Measurements from ENCODE around the gene STK10. TPM values are rescaled to one million over a fixed set of nuclear protein-coding genes. Genes with fewer than 3 reads are reported as not detected.

STK10 gene
- polyA plus RNA-seq, 1 of the 3 experiments (the other 2 are of a cell fraction) = 11.0 TPM

GRCh38 chr5:172146748-172147092 lies 41.3 kb downstream of the STK10 start (continued):
- TF ChIP-seq EP300 (IDR thresholded peaks at IDR 0.05; ENCODE audit: borderline replicate concordance in 1 of 2, low read depth in 1 of 2, low read length in 1 of 2) (no peak), RCOR1 (IDR thresholded peaks at IDR 0.05; ENCODE audit: low read length) (no peak), YY1 (IDR thresholded peaks at IDR 0.05; ENCODE audit: low read depth) (no peak)

GRCh38 chr5:172145870-172146747 lies 41.9 kb downstream of the STK10 start:
- TF ChIP-seq SIN3A (IDR thresholded peaks at IDR 0.05; ENCODE audit: borderline replicate concordance, low read depth, low read length) (no peak), REST (IDR thresholded peaks at IDR 0.05; ENCODE audit: low read depth, low read length) (no peak), ELF1 (IDR thresholded peaks at IDR 0.05) (no peak), NRF1 (IDR thresholded peaks at IDR 0.05; ENCODE audit: low read depth, low read length) (no peak), USF2 (IDR thresholded peaks at IDR 0.05; ENCODE audit: borderline replicate concordance, low read depth, low read length) (no peak), RAD21 (IDR thresholded peaks at IDR 0.05; ENCODE audit: low read length) (no peak), FOXM1 (IDR thresholded peaks at IDR 0.05; ENCODE audit: low read depth) (no peak), USF1 (IDR thresholded peaks at IDR 0.05; ENCODE audit: borderline replicate concordance, low read depth) (no peak), CTCF (IDR thresholded peaks at IDR 0.05) (no peak), NFIC (IDR thresholded peaks at IDR 0.05; ENCODE audit: borderline replicate concordance) (no peak), RFX5 (IDR thresholded peaks at IDR 0.05; ENCODE audit: low read length) (no peak), PBX3 (IDR thresholded peaks at IDR 0.05) (no peak), RCOR1 (IDR thresholded peaks at IDR 0.05; ENCODE audit: low read length) (no peak), SMC3 (IDR thresholded peaks at IDR 0.05; ENCODE audit: low read depth, low read length) (no peak), ZBTB33 (IDR thresholded peaks at IDR 0.05; ENCODE audit: borderline replicate concordance, low read depth) (no peak), GABPA (IDR thresholded peaks at IDR 0.05; ENCODE audit: low read depth) (no peak), YY1 (IDR thresholded peaks at IDR 0.05; ENCODE audit: low read depth) (no peak), GATA2 (CRISPR knock-in tag; IDR thresholded peaks at IDR 0.05) (no peak)
- Histone ChIP-seq H4K20me1 (ENCODE audit: insufficient read depth) (peaks cover 14% of the 10 kb centered on the region; the same call in 1 of the 2 replicates), H3K36me3 (replicated peaks in 1 of 2; ENCODE audit: control insufficient read depth in 1 of 2, insufficient read depth in 2 of 2, low read length in 1 of 2) (no peaks in the 10 kb centered on the region), H3K9me2 (no peaks in the 10 kb centered on the region), H3K27me3 (ENCODE audit: insufficient read depth) (no peaks in the 10 kb centered on the region), H3K79me2 (ENCODE audit: insufficient read depth) (peaks cover 11% of the 10 kb centered on the region; the same call in 1 of the 2 replicates), H2AFZ (ENCODE audit: low read depth) (no peak overlapping the region), H3K4me1 (ENCODE audit: control insufficient read depth in 1 of 2, insufficient read depth in 2 of 2, low read depth in 1 of 2, low read length in 1 of 2) (peaks cover 0 to 33% of the 10 kb centered on the region in 2 experiments; a peak in 1 of 4 replicates), H3F3A (replicated peaks; ENCODE audit: insufficient read depth) (no peaks in the 10 kb centered on the region), H3K9ac (no peak overlapping the region), H3K9me3 (no peaks in the 10 kb centered on the region), H3K4me3 (ENCODE audit: low read depth in 2 of 2, low read length in 1 of 2) (no peak overlapping the region), H3K27ac (ENCODE audit: low read depth in 2 of 2, low read length in 1 of 2) (no peak overlapping the region), H3K4me2 (no peak overlapping the region)
- CTCF ChIA-PET = interaction anchor here (0.8 to 1.8 kb wide), 2 partner anchors 42 to 138 kb away, joined by 3 to 4 read pairs; partner anchors contain the start of genes STK10 and UBTD2
- no peak for DNase-seq
- POLR2A ChIA-PET = no interaction called here
- 89% methylated on average over 17 of the region's 21 CpGs for WGBS (ENCODE audit: low lambda C conversion rate)
